ENCODE results near the gene POLR3H.
A peak's percentile ranks its signal among the peaks of the same experiment; 100 is the strongest.

The POLR3H gene

DNA sequence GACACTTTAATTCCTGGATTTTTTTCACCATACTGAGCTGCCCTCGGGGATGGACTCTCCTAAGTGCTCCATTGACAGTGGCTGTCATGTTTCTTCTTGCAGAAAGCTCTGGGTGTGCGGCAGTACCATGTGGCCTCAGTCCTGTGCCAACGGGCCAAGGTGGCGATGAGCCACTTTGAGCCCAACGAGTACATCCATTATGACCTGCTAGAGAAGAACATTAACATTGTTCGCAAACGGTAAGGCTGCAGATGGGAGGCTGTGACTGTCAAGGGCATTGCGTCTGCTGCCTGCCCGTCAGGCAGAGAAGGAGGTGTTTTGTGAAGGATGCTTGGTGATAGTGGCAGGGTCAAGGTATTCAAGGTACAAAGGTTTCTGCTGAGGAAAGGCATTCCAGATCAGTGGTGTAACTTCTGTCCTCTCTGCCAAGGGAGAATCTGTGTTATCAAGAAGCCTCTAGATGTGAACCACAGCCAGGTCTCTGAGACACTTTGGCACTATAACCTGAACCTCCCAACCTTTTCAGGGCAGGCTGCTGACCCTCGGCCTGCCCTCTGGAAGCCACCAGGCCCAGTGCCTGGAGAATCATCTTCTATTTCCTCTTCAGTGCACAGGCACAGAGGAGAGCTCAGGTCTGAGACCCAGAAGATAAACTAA lies 44.5 kb downstream of the POLR3H start:
- Histone ChIP-seq H3K36me3 (peaks cover 50 to 84% (median 71%) of the 10 kb centered on the region in 11 experiments), H3K4me3 (no peak overlapping the region), H3K27ac (peak overlapping the region in 4 of 11 experiments; percentile 43 to 77 (median 64); a peak in 6 of 22 replicates)

DNA sequence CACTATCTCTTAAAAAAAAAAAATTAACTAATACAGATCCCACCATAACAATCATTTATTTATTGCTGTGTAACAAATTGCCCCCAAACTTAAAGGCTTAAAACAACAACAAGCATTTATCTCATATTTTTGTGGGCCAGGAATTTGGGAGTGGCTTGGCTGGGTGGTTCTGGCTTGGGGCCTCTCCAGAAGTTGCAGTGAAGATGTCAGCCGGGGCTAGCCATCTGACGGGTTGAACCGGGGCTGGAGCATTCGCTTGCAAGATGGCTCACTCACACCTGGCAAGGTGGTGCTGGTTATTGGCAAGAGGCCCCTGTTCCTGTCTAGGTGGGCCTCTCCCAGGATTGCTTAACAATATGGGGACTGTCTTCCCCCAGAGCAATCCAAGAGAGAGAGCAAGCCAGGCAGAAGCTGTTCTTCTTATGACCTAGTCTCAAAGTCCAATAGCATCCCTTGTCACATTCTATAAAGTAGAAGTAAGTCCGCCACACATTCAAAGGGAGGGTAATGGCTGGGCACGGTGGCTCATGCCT lies 45.9 kb downstream of the POLR3H start:
- no peak overlapping the region for H3K4me2 ChIP-seq
- peaks cover 18 to 99% (median 87%) of the 10 kb centered on the region in 11 experiments; a peak in 20 of 22 replicates for H4K20me1 ChIP-seq
- no peak overlapping the region for H3K4me3 ChIP-seq
- H3K36me3 ChIP-seq: peaks cover 46 to 89% (median 64%) of the 10 kb centered on the region in 11 experiments
- H3K4me1 ChIP-seq: peaks cover 11 to 40% (median 27%) of the 10 kb centered on the region in 10 experiments
- no peak overlapping the region; a peak in 1 of 22 replicates for H3K27ac ChIP-seq
- no peaks in the 10 kb centered on the region for H3K27me3 ChIP-seq
- no peaks in the 10 kb centered on the region for H3K9me3 ChIP-seq (replicated peaks in 1 of 11)
- no peak for TF ChIP-seq Cebpa-rat (IDR thresholded peaks at IDR 0.05)
- H3K9ac ChIP-seq: 0 out of 22 replicates have a peak overlapping the region, but pooled peaks of 1 of the 11 experiments have one; percentile 29

More for the DNA sequence above, 44.5 kb downstream of the POLR3H start:
- Histone ChIP-seq H3K4me2 (peak overlapping the region in 9 of 11 experiments; percentile 2 to 59 (median 47); a peak in 12 of 22 replicates), H3K4me1 (peaks cover 24 to 54% (median 41%) of the 10 kb centered on the region in 10 experiments), H4K20me1 (peaks cover 20 to 99% (median 85%) of the 10 kb centered on the region in 11 experiments; a peak in 20 of 22 replicates), H3K9ac (peak overlapping the region in 6 of 11 experiments; percentile 8 to 56 (median 32); a peak in 4 of 22 replicates), H3K9me3 (replicated peaks in 1 of 11) (no peaks in the 10 kb centered on the region), H3K27me3 (no peaks in the 10 kb centered on the region)
- TF ChIP-seq Cebpa-rat (IDR thresholded peaks at IDR 0.05): no peak

DNA sequence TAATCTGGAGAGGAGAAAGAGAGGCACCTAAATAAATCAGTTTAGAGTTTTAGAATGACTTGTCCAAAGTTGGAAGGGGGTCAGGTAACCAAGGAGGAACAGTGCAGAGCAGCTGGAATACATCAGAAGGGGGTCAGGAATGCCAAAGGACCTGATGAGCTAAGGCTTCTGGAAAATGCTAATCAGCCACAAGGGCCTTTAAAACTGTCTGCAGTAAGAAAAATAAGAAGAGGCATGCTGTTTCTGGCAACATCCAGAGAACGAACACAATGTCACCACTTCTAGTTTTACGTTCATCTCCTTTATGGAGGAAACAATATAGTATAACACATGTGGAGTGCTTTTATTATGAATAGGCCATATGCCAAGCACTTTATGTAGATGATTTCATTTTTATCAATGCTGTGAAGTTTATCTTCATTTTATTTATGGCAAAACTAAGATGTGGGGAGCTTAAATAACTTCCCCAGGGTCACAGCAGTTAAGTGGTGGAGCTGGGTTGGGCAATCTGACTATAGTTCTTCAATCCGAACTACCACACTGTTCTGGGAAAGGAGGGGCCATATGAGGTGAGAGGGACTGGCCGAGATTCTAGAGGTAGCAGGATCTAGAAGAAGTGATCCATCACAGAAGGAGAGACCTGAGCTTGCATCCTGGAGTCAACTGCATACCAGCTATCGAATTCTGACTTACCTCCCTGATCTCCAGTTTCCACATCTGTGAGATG lies 52.7 kb downstream of the POLR3H start:
- Histone ChIP-seq H4K20me1 (peaks cover 41 to 100% (median 99%) of the 10 kb centered on the region in 11 experiments), H3K9me3 (replicated peaks in 1 of 11) (no peaks in the 10 kb centered on the region), H3K4me2 (no peak overlapping the region), H3K36me3 (peaks cover 12 to 91% (median 35%) of the 10 kb centered on the region in 11 experiments; a peak in 21 of 22 replicates), H3K27me3 (no peaks in the 10 kb centered on the region), H3K27ac (no peak overlapping the region; a peak in 1 of 22 replicates), H3K9ac (no peak overlapping the region; a peak in 2 of 22 replicates), H3K4me3 (no peak overlapping the region), H3K4me1 (peaks cover 0 to 53% (median 32%) of the 10 kb centered on the region in 10 experiments; a peak in 14 of 20 replicates)
- no peak for TF ChIP-seq Cebpa-rat (IDR thresholded peaks at IDR 0.05)

DNA sequence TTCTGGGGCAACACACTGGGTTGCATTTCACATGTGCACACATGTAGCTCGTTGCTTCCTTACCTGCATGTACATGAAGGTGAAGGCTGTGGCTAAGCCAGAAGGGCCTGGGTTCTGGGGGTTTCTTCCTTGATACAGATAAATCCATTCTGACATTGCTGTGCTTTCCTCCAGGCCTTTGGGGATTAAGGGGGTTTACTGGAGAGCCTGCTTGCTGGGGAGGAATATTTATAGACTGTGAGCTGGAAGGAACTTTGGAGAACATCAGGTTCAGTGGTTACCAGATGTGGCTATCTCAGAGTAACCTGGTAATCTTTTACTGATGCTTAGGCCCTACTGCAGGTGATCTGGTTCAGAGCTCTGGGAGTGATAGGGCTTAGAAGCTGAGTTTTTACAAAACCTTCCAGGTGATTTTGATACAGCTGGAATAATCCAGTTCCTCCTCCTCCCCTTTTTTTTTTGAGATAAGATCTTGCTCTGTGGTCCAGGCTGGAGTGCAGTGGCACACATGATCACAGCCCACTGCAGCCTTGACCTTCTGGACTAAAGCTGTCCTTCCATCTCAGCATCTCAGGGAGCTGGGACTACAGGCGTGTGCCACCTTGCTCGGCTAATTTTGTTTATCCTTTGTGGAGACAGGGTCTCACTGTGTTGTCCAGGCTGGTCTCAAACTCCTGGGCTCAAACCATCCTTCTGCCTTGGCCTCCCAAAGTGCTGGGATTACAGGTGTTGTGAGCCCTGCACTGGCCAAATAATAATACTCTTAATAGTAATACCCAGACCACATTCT lies 55.5 kb downstream of the POLR3H start:
- H4K20me1 ChIP-seq: peaks cover 54 to 100% (median 99%) of the 10 kb centered on the region in 11 experiments
- H3K9me3 ChIP-seq (replicated peaks in 1 of 11): no peaks in the 10 kb centered on the region
- no peak overlapping the region for H3K4me3 ChIP-seq
- H3K27me3 ChIP-seq: no peaks in the 10 kb centered on the region
- peak overlapping the region in 2 of 11 experiments; percentile 25 to 26; a peak in 2 of 22 replicates for H3K9ac ChIP-seq
- H3K36me3 ChIP-seq: peaks cover 5 to 65% (median 21%) of the 10 kb centered on the region in 11 experiments; a peak in 16 of 22 replicates
- no peak for TF ChIP-seq Cebpa-rat (IDR thresholded peaks at IDR 0.05)
- H3K27ac ChIP-seq: no peak overlapping the region
- peak overlapping the region in 7 of 11 experiments; percentile 9 to 55 (median 51); a peak in 10 of 22 replicates for H3K4me2 ChIP-seq
- H3K4me1 ChIP-seq: peaks cover 6 to 74% (median 53%) of the 10 kb centered on the region in 10 experiments; a peak in 18 of 20 replicates

DNA sequence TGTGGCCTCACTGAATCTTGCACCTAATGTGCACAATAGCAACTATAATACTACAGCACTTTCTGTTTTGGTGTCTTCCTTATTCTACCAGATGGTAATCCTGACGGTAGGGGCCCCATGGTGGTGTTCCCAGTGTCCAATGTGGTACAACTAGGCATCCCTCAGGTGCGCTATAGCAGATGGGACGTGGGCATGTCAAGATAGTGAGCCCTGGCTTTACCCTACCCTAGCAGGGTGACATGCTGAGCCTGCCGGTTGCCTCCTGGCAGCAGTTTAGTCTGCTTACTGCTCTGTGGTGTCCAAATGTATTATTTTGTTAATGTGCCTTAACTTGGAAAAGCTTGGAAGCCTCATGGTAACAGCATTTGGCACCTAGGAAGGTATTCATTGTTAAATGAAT lies 56.2 kb downstream of the POLR3H start:
- peaks cover 2 to 58% (median 21%) of the 10 kb centered on the region in 11 experiments; a peak in 15 of 22 replicates for H3K36me3 ChIP-seq
- peak overlapping the region in 4 of 11 experiments; percentile 8 to 55 (median 35); a peak in 2 of 22 replicates for H3K4me2 ChIP-seq
- H3K27me3 ChIP-seq: no peaks in the 10 kb centered on the region
- H3K4me1 ChIP-seq: peaks cover 13 to 82% (median 60%) of the 10 kb centered on the region in 10 experiments
- TF ChIP-seq Cebpa-rat (IDR thresholded peaks at IDR 0.05): no peak
- H3K9ac ChIP-seq: peak overlapping the region in 1 of 11 experiments; percentile 14; a peak in 1 of 22 replicates
- H3K4me3 ChIP-seq: no peak overlapping the region
- H4K20me1 ChIP-seq: peaks cover 53 to 100% (median 99%) of the 10 kb centered on the region in 11 experiments
- H3K9me3 ChIP-seq (replicated peaks in 1 of 11): no peaks in the 10 kb centered on the region
- H3K27ac ChIP-seq: no peak overlapping the region

DNA sequence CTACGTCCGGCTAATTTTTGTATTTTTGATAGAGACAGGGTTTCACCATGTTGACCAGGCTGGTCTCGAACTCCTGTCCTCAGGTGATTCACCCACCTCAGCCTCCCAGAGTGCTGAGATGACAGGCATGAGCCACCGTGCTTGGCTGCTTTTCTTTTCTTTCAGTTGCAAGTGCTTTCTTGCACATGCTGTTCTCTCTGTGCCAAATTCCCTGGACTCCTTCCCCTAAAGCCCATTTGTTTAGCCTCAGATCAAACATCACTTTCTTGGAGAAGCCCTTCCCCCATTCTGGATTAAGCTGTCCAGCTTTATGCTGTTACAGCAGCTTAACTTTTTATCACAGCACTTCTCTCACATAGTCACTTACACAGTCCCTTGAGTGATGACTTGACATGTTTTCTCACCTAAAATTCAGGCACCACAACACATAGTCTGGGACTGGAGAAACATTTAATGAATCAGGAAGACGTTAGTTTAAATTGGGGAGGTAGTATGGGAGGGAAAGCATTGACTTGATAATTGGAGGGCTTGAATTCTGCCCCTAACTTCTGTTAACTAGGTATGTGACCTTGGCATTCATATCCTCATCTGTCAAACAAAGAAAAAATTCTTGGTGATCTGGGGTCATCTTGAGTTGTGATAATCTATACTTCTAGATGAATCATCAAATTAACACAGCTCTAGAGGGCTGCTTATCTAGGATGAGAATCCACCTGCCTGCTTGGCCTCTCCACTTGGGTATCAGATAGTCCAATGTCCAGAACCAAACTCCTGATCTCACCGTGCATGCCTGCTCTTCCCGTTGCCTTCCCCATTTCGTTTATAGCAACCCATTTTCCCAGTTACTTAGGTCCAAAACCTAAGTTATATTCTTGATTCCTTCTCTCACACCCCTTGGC lies 57.0 kb downstream of the POLR3H start:
- peak overlapping the region in 1 of 11 experiments; percentile 42; a peak in 1 of 22 replicates for H3K27ac ChIP-seq
- no peaks in the 10 kb centered on the region for H3K9me3 ChIP-seq (replicated peaks in 1 of 11)
- peaks cover 55 to 100% (median 99%) of the 10 kb centered on the region in 11 experiments for H4K20me1 ChIP-seq
- H3K4me3 ChIP-seq: no peak overlapping the region
- no peaks in the 10 kb centered on the region for H3K27me3 ChIP-seq
- peaks cover 0 to 50% (median 20%) of the 10 kb centered on the region in 11 experiments; a peak in 15 of 22 replicates for H3K36me3 ChIP-seq
- no peak for TF ChIP-seq Cebpa-rat (IDR thresholded peaks at IDR 0.05)
- peaks cover 21 to 89% (median 68%) of the 10 kb centered on the region in 10 experiments for H3K4me1 ChIP-seq
- H3K4me2 ChIP-seq: peak overlapping the region in 2 of 11 experiments; percentile 11 to 19; a peak in 2 of 22 replicates
- no peak overlapping the region; a peak in 1 of 22 replicates for H3K9ac ChIP-seq

DNA sequence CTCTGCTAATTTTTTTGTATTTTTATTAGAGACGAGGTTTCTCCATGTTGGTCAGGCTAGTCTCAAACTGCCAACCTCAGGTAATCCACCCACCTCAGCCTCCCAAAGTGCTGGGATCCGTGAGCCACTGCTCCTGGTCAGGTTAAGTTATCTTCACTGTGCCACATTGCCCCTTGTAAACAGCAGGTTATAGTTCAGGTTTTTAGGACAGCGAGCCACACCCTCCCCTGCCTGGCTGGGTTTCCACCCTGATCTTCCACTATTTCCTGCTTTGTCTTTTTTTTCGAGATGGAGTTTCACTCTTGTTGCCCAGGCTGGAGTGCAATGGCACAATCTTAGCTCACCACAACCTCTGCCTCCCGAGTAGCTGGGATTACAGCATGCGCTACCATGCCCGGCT lies 59.2 kb downstream of the POLR3H start:
- H3K4me2 ChIP-seq: peak overlapping the region in 10 of 11 experiments; percentile 26 to 69 (median 56); a peak in 19 of 22 replicates
- 0 out of 22 replicates have a peak overlapping the region, but pooled peaks of 2 of the 11 experiments have one; percentile 6 to 25 for H3K9ac ChIP-seq
- no peak overlapping the region for H3K4me3 ChIP-seq
- H3K27ac ChIP-seq: peak overlapping the region in 2 of 11 experiments; percentile 3 to 19; a peak in 1 of 22 replicates
- peaks cover 0 to 41% (median 20%) of the 10 kb centered on the region in 11 experiments; a peak in 14 of 22 replicates for H3K36me3 ChIP-seq
- peaks cover 67 to 100% (median 99%) of the 10 kb centered on the region in 11 experiments for H4K20me1 ChIP-seq
- no peaks in the 10 kb centered on the region for H3K27me3 ChIP-seq
- H3K4me1 ChIP-seq: peaks cover 31 to 96% (median 86%) of the 10 kb centered on the region in 10 experiments
- no peak for TF ChIP-seq Cebpa-rat (IDR thresholded peaks at IDR 0.05)
- no peaks in the 10 kb centered on the region for H3K9me3 ChIP-seq (replicated peaks in 1 of 11)
